ENCODE data around the gene LAMTOR4.

GRCh38 chr7:100111156-100111555 lies 37.6 kb upstream of the LAMTOR4 start:
- TF ChIP-seq FLYWCH1 (CRISPR knock-in tag; IDR thresholded peaks at IDR 0.05) (no peak), EZH2 (conservative IDR thresholded peaks at IDR 0.05; ENCODE audit: low read depth, low read length) (no peak), CTCF (CRISPR knock-in tag; IDR thresholded peaks at IDR 0.05) (no peak), TP53 (CRISPR knock-in tag; conservative IDR thresholded peaks at IDR 0.05) (no peak), ELF4 (CRISPR knock-in tag; IDR thresholded peaks at IDR 0.05; ENCODE audit: borderline replicate concordance) (no peak), POLR2A (IDR thresholded peaks at IDR 0.05; ENCODE audit: insufficient read depth in 1 of 2, low read depth in 2 of 2, low read length in 2 of 2) (no peak), ARHGAP35 (CRISPR knock-in tag; IDR thresholded peaks at IDR 0.05; ENCODE audit: borderline replicate concordance) (no peak)
